Endodermal cell (in vitro differentiated cells): ENCODE results near the gene GPR25. TPM values are rescaled to one million over a fixed set of nuclear protein-coding genes. Genes with fewer than 3 reads are reported as not detected.
A peak's percentile ranks its signal among the peaks of the same experiment; 100 is the strongest.

Experiments
- DNase-seq: peaks from one replicate; pipeline ENCODE4 v3.0.0-alpha.2; 2017
- H3K27ac ChIP-seq: 2 replicates; pipeline ENCODE4 v1.5.1; 2013; ENCODE audit warnings: mild to moderate bottlenecking, low read depth, low read length, moderate library complexity
- H3K27me3 ChIP-seq: 2 replicates; pipeline ENCODE4 v1.6.1; 2013; ENCODE audit warnings: mild to moderate bottlenecking, low read length, moderate library complexity; ENCODE audit not compliant: insufficient read depth, control insufficient read depth, poor library complexity, severe bottlenecking
- H3K36me3 ChIP-seq: 2 replicates; pipeline ENCODE4 v1.7.0; 2013; ENCODE audit warnings: mild to moderate bottlenecking, low read length, moderate library complexity; ENCODE audit not compliant: control insufficient read depth, insufficient read depth
- H3K4me1 ChIP-seq: one replicate; pipeline ENCODE4 v1.7.0; 2013; ENCODE audit warnings: low read length; ENCODE audit not compliant: control insufficient read depth, insufficient read depth
- H3K4me3 ChIP-seq: 2 replicates; pipeline ENCODE4 v1.5.1; 2013; ENCODE audit warnings: mild to moderate bottlenecking, low read length, moderate library complexity
- H3K9ac ChIP-seq: 2 replicates; pipeline ENCODE4 v1.6.1; 2013; ENCODE audit warnings: mild to moderate bottlenecking, low read length, moderate library complexity; ENCODE audit not compliant: poor library complexity, severe bottlenecking; ENCODE audit errors: extremely low read depth
- H3K9me3 ChIP-seq: 2 replicates; pipeline ENCODE4 v1.6.1; 2013; ENCODE audit warnings: mild to moderate bottlenecking, low read length, moderate library complexity; ENCODE audit not compliant: control insufficient read depth
- H3K27ac Mint-ChIP-seq: 2 replicates; pipeline ENCODE4 v1.8.0; 2020; ENCODE audit warnings: mixed read lengths
- H3K27me3 Mint-ChIP-seq: 2 replicates; pipeline ENCODE4 v1.8.0; 2021; ENCODE audit warnings: mild to moderate bottlenecking, mixed read lengths; ENCODE audit not compliant: insufficient read depth
- H3K36me3 Mint-ChIP-seq: 2 replicates; pipeline ENCODE4 v1.8.0; 2020; ENCODE audit warnings: low read depth, mixed read lengths
- H3K4me1 Mint-ChIP-seq: 2 replicates; pipeline ENCODE4 v1.8.0; 2020; ENCODE audit warnings: mixed read lengths
- H3K4me3 Mint-ChIP-seq: 2 replicates; pipeline ENCODE4 v1.8.0; 2020; ENCODE audit warnings: mild to moderate bottlenecking, moderate library complexity, mixed read lengths
- H3K9me3 Mint-ChIP-seq: 2 replicates; pipeline ENCODE4 v1.8.0; 2020; ENCODE audit warnings: mild to moderate bottlenecking, mixed read lengths
- WGBS, 2 experiments: methylation state at CpG; one replicate each; pipeline versions ENCODE4 v1.1.5 to v1.1.7; 2013; ENCODE audit warnings: missing lambda C conversion rate in 2 of 2, mixed read lengths in 1 of 2; ENCODE audit not compliant: insufficient coverage in 1 of 2, insufficient read length in 1 of 2; 5-methylcytosine and 5-hydroxymethylcytosine counted together
- total RNA-seq, 2 donors: library from RNA; stranded (reverse); fragmentation: NEBNext Ultra II Directional in 1 of 2; extraction: Animal tissue kit (Norgen Biotek cat#: 25700) in 1 of 2; gene quantifications; 2 replicates in 1 of 2; 3 replicates in 1 of 2; pipeline ENCODE4 v1.2.1, GENCODE V29; 2021
- TF ChIP-seq, protein P1 (sequence below): fragments of 200-600 bp; sonication (generic); conservative IDR thresholded peaks from 2 replicates; pipeline ENCODE4 v1.5.0; 2021; ENCODE audit warnings: antibody characterized with exemption, mild to moderate bottlenecking

GPR25 gene
- total RNA-seq, 2 donors from 2014 or later, result not detected

- no peaks in the 10 kb centered on the region for H3K27me3 ChIP-seq
- no peaks in the 10 kb centered on the region for H3K36me3 ChIP-seq
- no peak overlapping the region for H3K9ac ChIP-seq
- peaks cover 3% of the 10 kb centered on the region for H3K27me3 Mint-ChIP-seq
- TF ChIP-seq, protein P1, sequence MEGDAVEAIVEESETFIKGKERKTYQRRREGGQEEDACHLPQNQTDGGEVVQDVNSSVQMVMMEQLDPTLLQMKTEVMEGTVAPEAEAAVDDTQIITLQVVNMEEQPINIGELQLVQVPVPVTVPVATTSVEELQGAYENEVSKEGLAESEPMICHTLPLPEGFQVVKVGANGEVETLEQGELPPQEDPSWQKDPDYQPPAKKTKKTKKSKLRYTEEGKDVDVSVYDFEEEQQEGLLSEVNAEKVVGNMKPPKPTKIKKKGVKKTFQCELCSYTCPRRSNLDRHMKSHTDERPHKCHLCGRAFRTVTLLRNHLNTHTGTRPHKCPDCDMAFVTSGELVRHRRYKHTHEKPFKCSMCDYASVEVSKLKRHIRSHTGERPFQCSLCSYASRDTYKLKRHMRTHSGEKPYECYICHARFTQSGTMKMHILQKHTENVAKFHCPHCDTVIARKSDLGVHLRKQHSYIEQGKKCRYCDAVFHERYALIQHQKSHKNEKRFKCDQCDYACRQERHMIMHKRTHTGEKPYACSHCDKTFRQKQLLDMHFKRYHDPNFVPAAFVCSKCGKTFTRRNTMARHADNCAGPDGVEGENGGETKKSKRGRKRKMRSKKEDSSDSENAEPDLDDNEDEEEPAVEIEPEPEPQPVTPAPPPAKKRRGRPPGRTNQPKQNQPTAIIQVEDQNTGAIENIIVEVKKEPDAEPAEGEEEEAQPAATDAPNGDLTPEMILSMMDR, result no peak
- no peaks in the 10 kb centered on the region for H3K36me3 Mint-ChIP-seq
- H3K4me3 Mint-ChIP-seq, result no peak overlapping the region
- DNase-seq, result no peak
- no peak overlapping the region for H3K27ac ChIP-seq
- no peak overlapping the region for H3K27ac Mint-ChIP-seq
- no peak overlapping the region for H3K4me3 ChIP-seq
- no peaks in the 10 kb centered on the region for H3K9me3 ChIP-seq
- H3K4me1 Mint-ChIP-seq, result peaks cover 42% of the 10 kb centered on the region
- WGBS, 2 experiments, result 90 to 92% methylated on average over 4 to 6 of the region's 6 CpGs
- H3K4me1 ChIP-seq, result peaks cover 6% of the 10 kb centered on the region
- H3K9me3 Mint-ChIP-seq, result no peaks in the 10 kb centered on the region
Measured at GRCh38 chr1:200885623-200886402, 13.0 kb downstream of the GPR25 start.

DNA sequence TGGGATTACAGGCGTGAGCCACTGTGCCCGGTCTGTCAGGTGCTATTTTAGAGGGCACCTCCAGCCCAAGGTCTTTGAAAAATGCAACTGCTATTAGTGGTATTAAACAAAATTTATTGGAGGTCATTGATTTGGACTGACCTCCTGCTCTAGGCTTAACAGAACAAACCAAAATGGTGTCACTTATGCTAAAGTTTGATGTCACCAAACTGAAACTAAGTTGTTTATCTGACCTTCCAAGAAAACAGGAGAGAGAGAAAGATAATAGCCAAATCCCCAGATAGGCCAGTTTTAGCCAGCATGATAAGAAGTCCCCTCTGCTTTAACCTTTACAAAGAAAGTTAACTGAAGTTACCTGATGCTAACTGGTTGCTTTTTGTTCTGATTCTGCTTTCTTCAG lies 13.8 kb downstream of the GPR25 start:
- no peak for DNase-seq
- Mint-ChIP-seq H3K27ac (peak overlapping the region; percentile 13), H3K4me3 (no peak overlapping the region), H3K9me3 (no peaks in the 10 kb centered on the region), H3K27me3 (peaks cover 3% of the 10 kb centered on the region), H3K4me1 (peaks cover 42% of the 10 kb centered on the region), H3K36me3 (no peaks in the 10 kb centered on the region)
- H3K27me3 ChIP-seq, result no peaks in the 10 kb centered on the region
- no peak overlapping the region for H3K4me3 ChIP-seq
- no peaks in the 10 kb centered on the region for H3K9me3 ChIP-seq
- no peak overlapping the region for H3K9ac ChIP-seq
- 84 to 92% methylated on average over 2 of the region's 2 CpGs for WGBS, 2 experiments
- no peak overlapping the region for H3K27ac ChIP-seq
- peaks cover 6% of the 10 kb centered on the region for H3K4me1 ChIP-seq
- H3K36me3 ChIP-seq, result no peaks in the 10 kb centered on the region
- TF ChIP-seq, protein P1, result no peak

- Histone ChIP-seq H3K9me3 (no peaks in the 10 kb centered on the region), H3K4me1 (peaks cover 6% of the 10 kb centered on the region), H3K36me3 (no peaks in the 10 kb centered on the region), H3K9ac (no peak overlapping the region), H3K4me3 (no peak overlapping the region), H3K27me3 (no peaks in the 10 kb centered on the region), H3K27ac (no peak overlapping the region)
- H3K36me3 Mint-ChIP-seq, result no peaks in the 10 kb centered on the region
- peak overlapping the region; percentile 13 for H3K27ac Mint-ChIP-seq
- TF ChIP-seq, protein P1, result no peak
- H3K9me3 Mint-ChIP-seq, result no peaks in the 10 kb centered on the region
- H3K4me1 Mint-ChIP-seq, result peaks cover 42% of the 10 kb centered on the region
- H3K27me3 Mint-ChIP-seq, result peaks cover 3% of the 10 kb centered on the region
- no peak overlapping the region for H3K4me3 Mint-ChIP-seq
- 77 to 94% methylated on average over 5 to 11 of the region's 11 CpGs for WGBS, 2 experiments
- DNase-seq, result no peak
Measured at GRCh38 chr1:200887036-200887435, 14.3 kb downstream of the GPR25 start.
